Measurements from ENCODE around the gene ADARB1.

Gene ADARB1

DNA sequence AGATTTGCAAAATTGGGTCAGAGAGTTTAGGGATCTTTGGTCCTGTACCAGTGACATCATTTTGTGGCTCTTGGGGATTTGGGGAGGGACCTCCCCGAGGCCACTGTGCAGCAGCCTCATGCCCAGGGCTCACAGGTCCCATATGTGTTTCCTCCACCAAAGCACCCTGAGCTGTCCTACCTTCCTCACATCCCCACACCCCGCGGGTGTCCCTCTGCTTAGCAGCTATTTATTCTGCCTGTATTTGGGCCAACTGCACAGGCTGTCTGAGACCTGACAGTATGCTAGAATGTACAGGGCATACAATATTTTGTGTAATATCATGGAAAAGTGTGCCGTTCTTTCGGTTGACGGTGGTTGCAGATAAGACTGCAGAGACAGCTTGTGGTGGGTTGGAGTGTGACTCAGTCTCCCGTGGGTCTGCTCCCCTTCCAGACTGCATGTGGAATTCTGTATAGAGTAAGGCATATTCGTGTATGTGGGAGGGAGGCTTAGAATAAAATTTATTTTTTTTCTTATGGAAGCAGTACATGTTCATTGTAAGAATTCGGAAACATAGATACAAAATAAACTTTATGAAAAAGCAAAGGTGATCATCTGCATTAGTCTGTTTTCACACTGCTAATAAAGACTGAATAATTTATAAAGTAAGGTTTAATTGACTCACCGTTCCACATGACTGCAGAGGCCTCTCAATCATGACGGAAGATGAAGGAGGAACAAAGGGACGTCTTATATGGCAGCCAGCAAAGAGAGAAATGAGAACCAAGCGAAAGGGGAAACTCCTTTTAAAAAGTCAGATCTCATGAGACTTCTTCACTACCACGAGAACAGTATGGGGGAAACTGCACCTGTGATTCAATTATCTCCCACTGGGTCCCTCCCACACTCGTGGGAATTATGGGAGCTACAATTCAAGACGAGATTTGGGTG lies 84.4 kb downstream of the ADARB1 start:
- TF ChIP-seq, protein P1, sequence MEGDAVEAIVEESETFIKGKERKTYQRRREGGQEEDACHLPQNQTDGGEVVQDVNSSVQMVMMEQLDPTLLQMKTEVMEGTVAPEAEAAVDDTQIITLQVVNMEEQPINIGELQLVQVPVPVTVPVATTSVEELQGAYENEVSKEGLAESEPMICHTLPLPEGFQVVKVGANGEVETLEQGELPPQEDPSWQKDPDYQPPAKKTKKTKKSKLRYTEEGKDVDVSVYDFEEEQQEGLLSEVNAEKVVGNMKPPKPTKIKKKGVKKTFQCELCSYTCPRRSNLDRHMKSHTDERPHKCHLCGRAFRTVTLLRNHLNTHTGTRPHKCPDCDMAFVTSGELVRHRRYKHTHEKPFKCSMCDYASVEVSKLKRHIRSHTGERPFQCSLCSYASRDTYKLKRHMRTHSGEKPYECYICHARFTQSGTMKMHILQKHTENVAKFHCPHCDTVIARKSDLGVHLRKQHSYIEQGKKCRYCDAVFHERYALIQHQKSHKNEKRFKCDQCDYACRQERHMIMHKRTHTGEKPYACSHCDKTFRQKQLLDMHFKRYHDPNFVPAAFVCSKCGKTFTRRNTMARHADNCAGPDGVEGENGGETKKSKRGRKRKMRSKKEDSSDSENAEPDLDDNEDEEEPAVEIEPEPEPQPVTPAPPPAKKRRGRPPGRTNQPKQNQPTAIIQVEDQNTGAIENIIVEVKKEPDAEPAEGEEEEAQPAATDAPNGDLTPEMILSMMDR (IDR thresholded peaks at IDR 0.05; ENCODE audit: extremely low read depth, missing control alignments) = no peak

GRCh38 chr21:45160198-45160597 lies 85.8 kb downstream of the ADARB1 start:
- no peak for DNase-seq (ENCODE audit: low spot score)
- TF ChIP-seq, protein P1 (IDR thresholded peaks at IDR 0.05; ENCODE audit: extremely low read depth, missing control alignments) = no peak

More for the DNA sequence above, 84.4 kb downstream of the ADARB1 start:
- no peak for DNase-seq (ENCODE audit: low spot score)

- TF ChIP-seq, protein P1 (IDR thresholded peaks at IDR 0.05; ENCODE audit: extremely low read depth, missing control alignments) = no peak
Observed at GRCh38 chr21:45161038-45161945, 86.9 kb downstream of the ADARB1 start.

GRCh38 chr21:45162115-45162514 lies 87.7 kb downstream of the ADARB1 start:
- TF ChIP-seq, protein P1 (IDR thresholded peaks at IDR 0.05; ENCODE audit: extremely low read depth, missing control alignments) = no peak
- DNase-seq (ENCODE audit: low spot score) = no peak

More at GRCh38 chr21:45161038-45161945, 86.9 kb downstream of the ADARB1 start:
- DNase-seq (ENCODE audit: low spot score) = no peak

DNA sequence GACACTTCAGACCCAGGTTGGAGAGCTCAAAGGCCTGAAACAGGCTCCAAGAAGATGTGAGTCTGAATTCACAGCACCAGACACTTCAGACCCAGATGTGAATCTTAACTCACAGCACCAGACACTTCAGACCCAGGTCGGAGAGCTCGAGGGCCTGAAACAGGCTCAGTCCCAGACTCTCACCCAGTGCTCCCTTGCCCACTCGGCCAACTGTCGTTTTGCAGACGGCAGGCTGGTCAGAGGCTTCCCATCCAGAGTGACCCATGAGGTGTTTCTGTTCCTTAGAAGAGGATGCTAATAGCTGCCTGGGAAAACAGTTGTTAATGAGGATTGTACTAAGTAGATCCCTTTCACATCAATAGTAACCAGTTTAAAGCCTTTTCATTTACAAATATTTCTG lies 88.4 kb downstream of the ADARB1 start:
- TF ChIP-seq, protein P1 (IDR thresholded peaks at IDR 0.05; ENCODE audit: extremely low read depth, missing control alignments) = no peak
- no peak for DNase-seq (ENCODE audit: low spot score)

- TF ChIP-seq, protein P1 (IDR thresholded peaks at IDR 0.05; ENCODE audit: extremely low read depth, missing control alignments) = no peak
- DNase-seq (ENCODE audit: low spot score) = no peak
Observed at GRCh38 chr21:45163413-45164123, 89.2 kb downstream of the ADARB1 start.

All from GM20000 (cell line).